PC-9 (cell line): ENCODE measurements around the gene MARS1. TPM values are rescaled to one million over a fixed set of nuclear protein-coding genes. Genes with fewer than 3 reads are reported as not detected.

Source experiments
- BruUV-seq: library from RNA; stranded (reverse); fragments of 400-500 nt; replicated peaks from 2 replicates; lab custom pipeline; 2021; lab: Mats Ljungman, UMichigan
- CTCF ChIA-PET: fragments of 300-600 bp; sonication (Branson Sonifier 250); formaldehyde crosslinking; loops from one replicate; lab custom pipeline; 2022; ENCODE audit warnings: antibody characterized with exemption; lab: Charles Lee
- POLR2A ChIA-PET: fragments of 300-600 bp; sonication (Branson Sonifier 250); formaldehyde crosslinking; loops from one replicate; lab custom pipeline; 2022; ENCODE audit warnings: antibody characterized with exemption; ENCODE audit not compliant: unreplicated experiment; lab: Charles Lee
- DNase-seq, 2 experiments: peaks; one replicate each; pipeline versions ENCODE4 v3.0.0 to v3.0.0-alpha.2; 2015 to 2022; ENCODE audit warnings: mixed read lengths in 1 of 2
- H2AFZ ChIP-seq: fragments of 200-600 bp; sonication (generic); 2 replicates; pipeline ENCODE4 v1.8.1; 2017; ENCODE audit warnings: antibody characterized with exemption
- H3F3A ChIP-seq: fragments of 200-600 bp; sonication (generic); 2 replicates; pipeline ENCODE4 v1.8.1; 2017; ENCODE audit warnings: antibody characterized with exemption, mild to moderate bottlenecking, low read depth; ENCODE audit not compliant: insufficient read depth
- H3K27ac ChIP-seq: fragments of 200-600 bp; sonication (generic); 2 replicates; pipeline ENCODE4 v1.6.1; 2016; ENCODE audit warnings: mixed run types
- H3K27me3 ChIP-seq: fragments of 200-600 bp; sonication (generic); 2 replicates; pipeline ENCODE4 v1.6.1; 2016; ENCODE audit warnings: low read depth, mixed run types; ENCODE audit not compliant: insufficient read depth
- H3K36me3 ChIP-seq: fragments of 200-600 bp; sonication (generic); 2 replicates; pipeline ENCODE4 v1.6.1; 2016; ENCODE audit warnings: low read depth, mixed run types
- H3K4me1 ChIP-seq: fragments of 200-600 bp; sonication (generic); replicated peaks from 2 replicates; pipeline ENCODE4 v1.6.1; 2016; ENCODE audit warnings: mixed run types; ENCODE audit not compliant: insufficient read depth
- H3K4me2 ChIP-seq: fragments of 200-600 bp; sonication (generic); 2 replicates; pipeline ENCODE4 v1.6.1; 2017; ENCODE audit warnings: mixed run types
- H3K4me3 ChIP-seq: fragments of 200-600 bp; sonication (generic); 2 replicates; pipeline ENCODE4 v1.6.1; 2016; ENCODE audit warnings: mixed run types
- H3K79me2 ChIP-seq: fragments of 200-600 bp; sonication (generic); 2 replicates; pipeline ENCODE4 v1.6.1; 2017; ENCODE audit warnings: low read depth, mixed run types
- H3K9me2 ChIP-seq: fragments of 200-600 bp; sonication (generic); 2 replicates; pipeline ENCODE4 v1.8.1; 2017; ENCODE audit warnings: mild to moderate bottlenecking; ENCODE audit not compliant: insufficient read depth
- H3K9me3 ChIP-seq: fragments of 200-600 bp; sonication (generic); 2 replicates; pipeline ENCODE4 v1.8.1; 2016; ENCODE audit warnings: low read depth; ENCODE audit not compliant: insufficient read depth
- H4K20me1 ChIP-seq: fragments of 200-600 bp; sonication (generic); 2 replicates; pipeline ENCODE4 v1.8.1; 2017; ENCODE audit not compliant: insufficient read depth
- EZH2 ChIP-seq: fragments of 200-600 bp; sonication (generic); IDR thresholded peaks from 2 replicates; pipeline ENCODE4 v1.8.0; 2017; ENCODE audit warnings: antibody characterized with exemption, low read depth
- intact Hi-C: fragments of 100-400 bp; cut with micrococcal nuclease; formaldehyde crosslinking; loops from one replicate; pipeline ENCODE4 v1.10.0; 2022; ENCODE audit not compliant: unreplicated experiment
- total RNA-seq: library from RNA; stranded (reverse); gene quantifications from 2 replicates; pipeline ENCODE4 v1.2.3, GENCODE V29; 2021
- TF ChIP-seq, protein P1 (sequence below): fragments of 200-600 bp; sonication (generic); conservative IDR thresholded peaks from 2 replicates; pipeline ENCODE4 v1.6.1; 2017; ENCODE audit warnings: mixed run types, antibody characterized with exemption, mild to moderate bottlenecking, moderate library complexity

The MARS1 gene
- total RNA-seq, 1 experiment from 2014 or later, result 307 TPM

DNA sequence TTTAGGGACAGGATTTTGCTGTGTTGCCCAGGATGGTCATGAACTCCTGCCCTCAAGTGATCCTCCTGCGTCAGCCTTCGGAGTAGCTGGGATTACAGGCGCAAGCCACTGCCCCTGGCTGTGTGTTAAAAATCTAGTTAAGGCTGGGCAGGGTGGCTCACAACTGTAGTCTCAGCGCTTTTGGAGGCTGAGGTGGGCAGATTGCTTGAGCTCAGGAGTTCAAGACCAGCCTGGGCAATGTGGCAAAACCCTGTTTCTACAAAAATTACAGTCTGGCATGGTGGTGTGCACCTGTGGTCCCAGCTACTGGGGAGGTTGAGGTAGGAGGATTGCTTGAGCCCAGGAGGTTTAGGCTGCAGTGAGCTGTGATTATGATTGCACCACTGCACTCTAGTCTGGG lies 23.3 kb downstream of the MARS1 start:
- TF ChIP-seq EZH2, result no peak
- TF ChIP-seq, protein P1, sequence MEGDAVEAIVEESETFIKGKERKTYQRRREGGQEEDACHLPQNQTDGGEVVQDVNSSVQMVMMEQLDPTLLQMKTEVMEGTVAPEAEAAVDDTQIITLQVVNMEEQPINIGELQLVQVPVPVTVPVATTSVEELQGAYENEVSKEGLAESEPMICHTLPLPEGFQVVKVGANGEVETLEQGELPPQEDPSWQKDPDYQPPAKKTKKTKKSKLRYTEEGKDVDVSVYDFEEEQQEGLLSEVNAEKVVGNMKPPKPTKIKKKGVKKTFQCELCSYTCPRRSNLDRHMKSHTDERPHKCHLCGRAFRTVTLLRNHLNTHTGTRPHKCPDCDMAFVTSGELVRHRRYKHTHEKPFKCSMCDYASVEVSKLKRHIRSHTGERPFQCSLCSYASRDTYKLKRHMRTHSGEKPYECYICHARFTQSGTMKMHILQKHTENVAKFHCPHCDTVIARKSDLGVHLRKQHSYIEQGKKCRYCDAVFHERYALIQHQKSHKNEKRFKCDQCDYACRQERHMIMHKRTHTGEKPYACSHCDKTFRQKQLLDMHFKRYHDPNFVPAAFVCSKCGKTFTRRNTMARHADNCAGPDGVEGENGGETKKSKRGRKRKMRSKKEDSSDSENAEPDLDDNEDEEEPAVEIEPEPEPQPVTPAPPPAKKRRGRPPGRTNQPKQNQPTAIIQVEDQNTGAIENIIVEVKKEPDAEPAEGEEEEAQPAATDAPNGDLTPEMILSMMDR, result no peak
- BruUV-seq, result no TSS peak
- no peaks in the 10 kb centered on the region for H3K4me1 ChIP-seq

DNA sequence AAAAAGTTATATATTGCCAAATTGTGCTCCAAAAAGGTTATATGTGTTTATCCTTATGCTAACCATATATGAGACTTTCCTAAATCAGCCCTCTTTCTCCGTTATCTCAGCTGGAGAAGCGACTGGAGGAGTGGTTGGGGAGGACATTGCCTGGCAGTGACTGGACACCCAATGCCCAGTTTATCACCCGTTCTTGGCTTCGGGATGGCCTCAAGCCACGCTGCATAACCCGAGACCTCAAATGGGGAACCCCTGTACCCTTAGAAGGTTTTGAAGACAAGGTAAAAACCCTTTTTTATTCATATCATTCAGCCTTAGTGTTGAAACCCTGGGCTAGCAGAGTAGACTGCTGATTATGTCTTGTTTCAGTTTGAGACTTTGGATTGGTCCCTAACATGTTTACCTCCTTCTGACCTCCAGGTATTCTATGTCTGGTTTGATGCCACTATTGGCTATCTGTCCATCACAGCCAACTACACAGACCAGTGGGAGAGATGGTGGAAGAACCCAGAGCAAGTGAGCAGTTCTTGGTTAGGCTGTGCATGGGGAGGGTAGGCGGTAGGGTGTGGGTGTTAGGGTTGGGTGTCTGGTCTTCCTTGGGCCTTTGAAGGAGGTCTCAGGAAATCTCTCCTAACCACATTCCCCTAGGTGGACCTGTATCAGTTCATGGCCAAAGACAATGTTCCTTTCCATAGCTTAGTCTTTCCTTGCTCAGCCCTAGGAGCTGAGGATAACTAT lies 23.9 kb downstream of the MARS1 start:
- peaks cover 68% of the 10 kb centered on the region for H3F3A ChIP-seq
- H3K9me3 ChIP-seq, result no peaks in the 10 kb centered on the region
- ChIA-PET POLR2A (no interaction called here), CTCF (no interaction called here)
- intact Hi-C loops, result no loop called here
- H3K27ac ChIP-seq, result no peak overlapping the region
- DNase-seq, result no peak
- TF ChIP-seq, protein P1, result no peak
- TF ChIP-seq EZH2, result no peak
- 0 out of 2 replicates have a peak, but pooled peaks cover 7% of the 10 kb centered on the region for H3K79me2 ChIP-seq
- H3K36me3 ChIP-seq, result peaks cover 48% of the 10 kb centered on the region
- no peak overlapping the region for H2AFZ ChIP-seq
- no peak overlapping the region for H3K4me3 ChIP-seq
- H3K9me2 ChIP-seq, result no peaks in the 10 kb centered on the region
- H4K20me1 ChIP-seq, result peaks cover 71% of the 10 kb centered on the region
- no peaks in the 10 kb centered on the region for H3K4me1 ChIP-seq
- no peak overlapping the region for H3K4me2 ChIP-seq
- no peaks in the 10 kb centered on the region for H3K27me3 ChIP-seq
- no TSS peak for BruUV-seq

More for the DNA sequence above, 23.3 kb downstream of the MARS1 start:
- CTCF ChIA-PET, result no interaction called here
- Histone ChIP-seq H3K79me2 (0 out of 2 replicates have a peak, but pooled peaks cover under 1% of the 10 kb centered on the region), H3K9me3 (no peaks in the 10 kb centered on the region), H3K27me3 (no peaks in the 10 kb centered on the region), H3K27ac (no peak overlapping the region), H3K4me2 (no peak overlapping the region), H3K9me2 (no peaks in the 10 kb centered on the region), H3K4me3 (no peak overlapping the region), H4K20me1 (peaks cover 71% of the 10 kb centered on the region), H2AFZ (no peak overlapping the region), H3F3A (peaks cover 62% of the 10 kb centered on the region), H3K36me3 (peaks cover 42% of the 10 kb centered on the region)
- POLR2A ChIA-PET, result no interaction called here
- intact Hi-C loops, result no loop called here
- no peak for DNase-seq

- Histone ChIP-seq H3K4me3 (no peak overlapping the region), H3K36me3 (peaks cover 57% of the 10 kb centered on the region), H3K4me2 (no peak overlapping the region), H3K9me3 (no peaks in the 10 kb centered on the region), H3K27ac (no peak overlapping the region), H3F3A (peaks cover 77% of the 10 kb centered on the region), H2AFZ (no peak overlapping the region), H3K4me1 (no peaks in the 10 kb centered on the region), H4K20me1 (peaks cover 80% of the 10 kb centered on the region), H3K79me2 (peaks cover 14% of the 10 kb centered on the region; the same call in 1 of the 2 replicates), H3K9me2 (no peaks in the 10 kb centered on the region), H3K27me3 (no peaks in the 10 kb centered on the region)
- no TSS peak for BruUV-seq
- TF ChIP-seq, protein P1, result no peak
- no peak for TF ChIP-seq EZH2
- CTCF ChIA-PET, result no interaction called here
- no peak for DNase-seq
- intact Hi-C loops, result no loop called here
- POLR2A ChIA-PET, result interaction anchor here (0.5 kb wide), 1 partner anchor 59 kb away, joined by 3 read pairs; no protein-coding TSS in a partner anchor
These were observed 24.8 kb downstream of the MARS1 start for GRCh38 chr12:57512665-57513064.
